D341Med (cell line): ENCODE data around the gene CDC14B.
A peak's percentile ranks its signal among the peaks of the same experiment; 100 is the strongest.
"Not testable (repeated sequence)": the region's sequence is repeated elsewhere in the genome, so short reads cannot be mapped to it uniquely, and the experiment has no call there.

Experiments used
- DNase-seq: peaks from one replicate; pipeline ENCODE4 v3.0.0; 2012; ENCODE audit warnings: low spot score

The CDC14B gene

GRCh38 chr9:96626912-96627311 lies 7.3 kb upstream of the CDC14B start:
- no peak for DNase-seq

DNA sequence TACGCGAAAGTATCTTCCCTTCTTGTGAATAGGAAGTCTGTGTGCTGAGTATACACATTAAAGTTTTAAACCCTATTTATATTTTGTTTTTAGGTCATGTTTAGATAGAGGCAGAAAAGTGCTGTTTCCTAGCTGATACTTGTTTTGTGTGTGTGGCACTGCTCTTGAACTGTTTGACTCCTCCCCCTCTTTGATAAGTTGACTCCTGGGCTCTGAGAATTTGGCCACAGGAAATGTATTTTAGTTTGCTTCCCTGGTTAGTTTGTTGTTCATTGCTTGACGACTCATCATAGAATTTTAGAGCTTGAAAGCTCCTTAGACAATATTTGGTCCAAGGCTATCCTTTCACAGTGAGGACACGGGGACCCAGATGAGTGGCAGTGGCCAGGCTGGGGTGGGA lies 2.0 kb upstream of the CDC14B start:
- no peak for DNase-seq

- DNase-seq: no peak
Observed at GRCh38 chr9:96620832-96621269, 1.2 kb upstream of the CDC14B start.

DNA sequence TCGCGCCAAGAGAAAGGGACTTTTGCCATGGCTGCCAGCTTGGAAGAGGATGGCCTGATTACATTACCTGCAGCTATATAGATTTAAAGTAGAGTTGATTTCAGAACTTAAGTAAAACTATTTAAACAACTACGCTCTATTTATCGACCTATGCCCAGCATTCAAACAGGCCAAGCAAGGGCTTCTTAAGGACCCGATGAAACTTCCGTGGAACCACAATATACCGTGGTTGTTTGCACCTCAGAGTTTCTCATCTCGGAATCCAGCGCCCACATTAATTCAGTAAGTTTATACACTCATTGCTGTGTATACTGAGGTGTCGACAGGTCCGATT lies 505 bp upstream of the CDC14B start:
- DNase-seq: no peak

DNA sequence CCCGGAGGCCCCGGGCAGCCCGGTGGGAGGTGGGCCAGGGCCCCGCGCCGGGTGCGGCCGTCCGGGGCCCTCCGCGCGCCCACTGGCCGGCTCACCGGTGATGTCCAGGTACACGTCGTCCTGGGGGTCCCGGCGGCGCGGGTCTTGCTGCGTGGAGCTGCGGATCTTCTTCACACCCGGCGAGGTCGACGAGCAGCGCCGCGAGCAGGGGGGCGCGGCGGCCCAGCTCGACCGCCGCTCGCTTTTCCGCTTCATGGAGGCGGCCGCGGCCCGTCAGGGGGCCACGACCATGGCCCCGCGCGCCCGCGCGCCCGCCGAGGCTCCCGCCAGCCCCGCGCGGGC lies 548 bp downstream of the CDC14B start:
- no peak for DNase-seq

- peak; percentile 52 for DNase-seq
Observed at GRCh38 chr9:96618209-96619123, 1.2 kb downstream of the CDC14B start.

DNA sequence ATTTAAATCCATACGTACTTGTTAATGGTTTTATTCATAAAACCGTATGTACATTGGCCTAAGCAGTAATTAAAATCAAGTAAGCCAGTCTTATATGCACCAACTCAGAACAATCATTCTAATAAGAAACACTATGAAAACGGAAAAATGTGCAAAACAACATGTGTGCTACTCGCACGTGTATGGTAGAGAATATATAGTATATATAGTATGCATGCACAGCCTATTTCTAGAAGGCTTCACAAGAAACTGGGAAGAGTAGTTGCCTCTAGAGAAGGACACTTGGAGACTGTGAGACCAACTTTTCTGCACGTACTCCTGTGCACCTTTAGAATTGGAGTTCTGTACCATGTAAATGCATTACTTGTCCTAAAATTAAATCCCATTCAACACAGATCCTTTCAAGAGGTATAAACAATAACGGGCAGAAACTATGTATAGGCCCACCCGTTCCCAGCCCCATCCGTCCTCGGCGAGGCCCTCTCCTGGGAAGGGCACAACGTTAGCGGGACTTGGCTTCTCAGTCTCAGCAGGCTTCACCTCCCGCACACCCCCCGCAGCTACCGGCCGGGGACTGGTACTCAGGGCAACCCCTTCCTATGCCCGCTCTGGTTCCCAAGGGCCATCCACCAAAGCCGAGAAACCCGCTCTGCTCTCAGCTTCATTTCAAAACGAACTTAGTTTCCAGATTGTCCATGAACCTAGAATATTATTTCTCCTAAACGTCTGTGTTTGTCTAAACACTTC lies 2.0 kb downstream of the CDC14B start:
- no peak for DNase-seq

- DNase-seq: no peak
Observed at GRCh38 chr9:96616817-96617438, 2.7 kb downstream of the CDC14B start.

GRCh38 chr9:96615411-96615810 lies 4.2 kb downstream of the CDC14B start:
- DNase-seq: no peak

DNA sequence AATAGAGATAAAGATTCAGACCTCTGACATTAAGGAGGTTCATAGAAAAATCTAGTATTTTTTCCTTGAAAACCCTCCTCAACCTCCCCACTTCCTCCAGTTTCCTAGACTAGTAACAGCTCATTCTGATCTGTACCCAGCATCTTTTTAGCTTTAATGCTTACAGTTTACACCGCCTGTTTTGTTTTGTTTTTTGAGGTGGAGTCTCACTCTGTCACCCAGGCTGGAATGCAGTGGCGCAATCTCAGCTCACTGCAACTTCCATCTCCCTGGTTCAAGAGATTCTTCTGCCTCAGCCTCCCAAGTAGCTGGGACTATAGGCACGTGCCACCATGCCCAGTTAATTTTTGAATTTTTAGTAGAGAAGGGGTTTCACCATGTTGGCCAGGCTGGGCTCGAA lies 5.0 kb downstream of the CDC14B start:
- not testable (repeated sequence) for DNase-seq

DNA sequence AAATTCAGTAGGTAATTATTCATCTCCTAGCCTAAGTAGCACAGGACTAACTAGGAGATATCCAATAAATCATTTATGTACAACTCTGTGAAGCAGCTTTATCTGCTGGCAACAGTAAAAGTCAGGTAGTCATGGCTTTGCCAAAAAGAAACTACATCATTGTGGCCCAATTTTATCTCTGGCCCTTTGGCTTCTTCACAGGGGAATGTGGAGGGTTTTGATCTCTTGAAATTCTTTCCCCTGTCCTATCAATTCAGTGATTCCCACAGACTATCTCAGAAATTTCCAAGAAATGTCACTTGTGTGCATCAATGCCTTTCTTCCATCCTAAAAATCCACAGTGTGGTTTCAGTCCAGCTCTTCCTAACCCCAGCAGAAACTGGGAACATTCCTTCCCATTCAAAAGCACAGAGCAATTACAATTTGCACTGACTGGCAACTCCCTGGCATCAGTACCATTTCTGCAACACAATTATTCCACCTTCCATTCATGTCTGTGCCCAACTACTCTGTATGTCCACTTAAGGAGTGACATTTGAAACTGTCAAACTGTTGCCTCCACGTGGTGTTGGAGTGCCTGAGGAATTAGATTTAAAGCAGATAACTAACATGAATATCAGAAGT lies 6.6 kb downstream of the CDC14B start:
- DNase-seq: no peak

- DNase-seq: no peak
Observed at GRCh38 chr9:96612105-96612965, 7.3 kb downstream of the CDC14B start.

GRCh38 chr9:96611302-96611701 lies 8.3 kb downstream of the CDC14B start:
- no peak for DNase-seq

DNA sequence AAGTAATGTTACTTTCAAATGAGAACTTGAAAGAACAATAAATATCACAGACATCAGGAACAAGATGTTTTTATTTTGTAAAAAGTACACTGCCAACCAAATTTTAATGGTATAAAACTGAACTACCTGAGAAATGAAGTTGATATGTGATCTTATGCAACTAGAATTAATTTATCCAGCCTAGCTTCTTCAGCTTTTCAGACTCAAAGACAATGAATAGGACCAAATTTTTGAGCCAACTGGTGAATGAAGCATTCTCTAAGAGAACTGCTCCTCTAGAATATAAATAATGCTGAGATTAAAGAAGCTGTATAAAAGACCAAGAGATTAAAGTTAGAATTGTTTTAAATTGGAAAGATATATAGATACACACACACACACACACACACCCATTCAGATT lies 9.9 kb downstream of the CDC14B start:
- DNase-seq: no peak

DNA sequence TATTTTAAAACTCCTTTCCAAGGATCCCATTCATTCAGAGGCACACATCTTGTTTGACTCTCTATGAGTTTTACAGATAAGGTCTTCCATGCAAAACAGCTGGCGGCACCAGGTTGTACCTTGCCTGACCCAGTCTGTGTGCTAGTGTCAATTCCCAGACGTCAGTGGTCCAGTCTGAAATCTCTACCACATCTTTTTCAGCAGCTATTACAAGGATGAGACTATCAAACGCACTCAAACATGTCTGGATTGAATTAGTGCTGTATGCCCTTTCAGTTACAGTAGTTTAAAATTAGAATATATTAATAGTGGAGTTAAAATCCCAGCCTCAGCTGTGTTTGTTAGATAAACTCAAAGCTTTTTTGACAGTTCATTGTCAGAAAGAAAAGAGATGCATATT lies 11.7 kb downstream of the CDC14B start:
- DNase-seq: no peak

DNA sequence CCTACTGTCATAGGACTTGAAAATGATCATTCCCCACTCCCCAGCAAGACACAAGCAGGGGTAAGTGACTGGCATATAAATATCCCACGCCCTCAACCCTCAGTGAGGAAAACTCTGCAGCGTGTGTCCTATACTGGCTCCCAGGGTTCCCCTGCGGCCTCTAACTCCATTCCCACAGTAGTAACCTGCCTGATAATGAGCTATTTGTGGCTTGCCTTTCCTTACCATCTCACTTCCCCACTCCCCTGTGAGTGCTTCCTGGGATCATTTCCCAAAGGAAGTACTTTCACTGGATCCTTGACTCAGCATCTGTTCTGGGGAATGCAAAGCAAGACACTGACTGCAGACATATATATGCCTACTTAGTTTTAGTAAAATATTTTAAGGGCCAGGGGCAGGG lies 14.3 kb downstream of the CDC14B start:
- no peak for DNase-seq

DNA sequence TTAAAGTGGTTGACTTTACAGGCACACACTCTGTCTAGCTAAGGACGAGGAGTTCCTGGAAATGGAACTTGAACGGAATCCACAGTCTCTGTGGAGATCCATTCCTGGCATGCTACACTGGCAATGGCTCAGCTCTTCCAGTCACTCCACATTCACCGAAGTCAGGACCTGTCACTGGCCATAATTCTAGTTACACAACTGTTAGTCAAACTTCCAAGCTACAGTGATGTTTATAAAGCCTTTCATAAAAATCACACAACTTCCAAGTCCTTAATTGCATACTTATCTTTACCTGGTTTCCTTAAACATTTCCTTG lies 15.7 kb downstream of the CDC14B start:
- DNase-seq: no peak

GRCh38 chr9:96603305-96604003 lies 16.2 kb downstream of the CDC14B start:
- no peak for DNase-seq

GRCh38 chr9:96599298-96599697 lies 20.3 kb downstream of the CDC14B start:
- no peak for DNase-seq

DNA sequence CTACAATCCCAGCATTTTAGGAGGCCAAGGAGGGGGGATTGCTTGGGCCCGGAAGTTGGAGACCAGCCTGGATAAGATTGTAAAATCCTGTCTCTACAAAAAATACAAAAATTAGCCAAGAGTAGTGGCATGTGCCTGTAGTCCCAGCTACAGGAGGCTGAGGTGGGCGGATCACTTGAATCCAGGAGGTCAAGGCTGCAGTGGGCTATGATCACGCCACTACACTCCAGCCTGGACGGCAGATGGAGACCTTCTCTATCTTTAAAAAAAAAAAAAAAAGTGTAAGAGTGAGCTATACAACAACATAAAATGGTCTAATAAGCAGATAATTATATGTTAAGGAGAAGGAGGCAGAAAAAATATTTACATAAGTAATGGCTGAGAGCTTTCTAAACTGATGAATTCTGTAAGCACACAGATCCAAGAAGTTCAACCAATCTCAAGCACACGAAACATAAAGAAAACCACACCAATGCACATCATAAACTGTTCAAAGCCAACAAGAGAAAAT lies 23.0 kb downstream of the CDC14B start:
- no peak for DNase-seq
